Suprapubic skin (tissue), 4 donors: ENCODE data around the gene CDH4. TPM values are rescaled to one million over a fixed set of nuclear protein-coding genes. Genes with fewer than 3 reads are reported as not detected.
A peak's percentile ranks its signal among the peaks of the same experiment; 100 is the strongest.

Source experiments
- DNase-seq, 2 donors: peaks; one replicate each; pipeline ENCODE4 v3.0.0-alpha.2; 2019; ENCODE audit warnings: low spot score in 2 of 2
- H3K27ac ChIP-seq: fragments of 200-600 bp; sonication (generic); one replicate; pipeline ENCODE4 v1.5.1; 2019
- H3K27me3 ChIP-seq: fragments of 200-600 bp; sonication (generic); one replicate; pipeline ENCODE4 v1.5.1; 2019
- H3K36me3 ChIP-seq: fragments of 200-600 bp; sonication (generic); one replicate; pipeline ENCODE4 v1.5.1; 2019
- H3K4me1 ChIP-seq: fragments of 200-600 bp; sonication (generic); one replicate; pipeline ENCODE4 v1.5.1; 2019
- H3K4me3 ChIP-seq: fragments of 200-600 bp; sonication (generic); one replicate; pipeline ENCODE4 v1.5.1; 2019; ENCODE audit warnings: mild to moderate bottlenecking
- H3K9me3 ChIP-seq: fragments of 200-600 bp; sonication (generic); one replicate; pipeline ENCODE4 v1.5.1; 2019
- CTCF ChIP-seq, 2 donors: fragments of 200-600 bp in 1 of 2; fragments of 450-650 bp in 1 of 2; sonication (generic) in 1 of 2; IDR thresholded peaks; one replicate each; pipeline ENCODE4 v1.5.1; 2016 to 2019; ENCODE audit warnings: antibody characterized with exemption in 2 of 2, mild to moderate bottlenecking in 1 of 2, moderate library complexity in 1 of 2
- EP300 ChIP-seq: sonication (generic); formaldehyde crosslinking; IDR thresholded peaks from one replicate; pipeline ENCODE4 v1.6.1; 2017; ENCODE audit warnings: antibody characterized with exemption
- POLR2A ChIP-seq, 2 donors: fragments of 450-650 bp; IDR thresholded peaks; one replicate each; pipeline ENCODE4 v1.6.1; 2017; ENCODE audit warnings: antibody characterized with exemption in 2 of 2, mild to moderate bottlenecking in 2 of 2, moderate library complexity in 2 of 2
- POLR2AphosphoS5 ChIP-seq, 3 donors: sonication (generic); formaldehyde crosslinking; IDR thresholded peaks; one replicate each; pipeline ENCODE4 v1.6.1; 2017; ENCODE audit warnings: antibody characterized with exemption in 3 of 3
- WGBS: methylation state at CpG from one replicate; pipeline ENCODE4 v1.1.5; 2018; 5-methylcytosine and 5-hydroxymethylcytosine counted together
- total RNA-seq, 4 donors: library from RNA; depleted of rRNA; stranded (reverse); fragments of >200 nt; gene quantifications; one replicate each; pipeline ENCODE4 v1.1.0, GENCODE V29; 2016

CDH4 gene
- total RNA-seq, 4 donors from 2014 or later: 0.91 to 5.9 (median 2.6) TPM

GRCh38 chr20:61769286-61769832 is 517.3 kb downstream of the CDH4 start:
- Histone ChIP-seq H3K9me3 (no peaks in the 10 kb centered on the region), H3K36me3 (no peaks in the 10 kb centered on the region), H3K27me3 (peaks cover 29% of the 10 kb centered on the region), H3K4me3 (no peak overlapping the region), H3K27ac (no peak overlapping the region), H3K4me1 (peaks cover 3% of the 10 kb centered on the region)
- peak; percentile 24 to 40 for DNase-seq
- WGBS: 83% methylated on average over 10 of the region's 11 CpGs
- TF ChIP-seq POLR2AphosphoS5 (IDR thresholded peaks at IDR 0.05) (no peak), EP300 (no peak), CTCF (IDR thresholded peaks at IDR 0.05) (no peak), POLR2A (IDR thresholded peaks at IDR 0.05) (no peak)

- DNase-seq: peak; percentile 40 to 72
- no peak for TF ChIP-seq POLR2A (IDR thresholded peaks at IDR 0.05)
- no peak for TF ChIP-seq POLR2AphosphoS5 (IDR thresholded peaks at IDR 0.05)
- no peak for TF ChIP-seq EP300
- TF ChIP-seq CTCF (IDR thresholded peaks at IDR 0.05): no peak
- H3K9me3 ChIP-seq: no peaks in the 10 kb centered on the region
- 93% methylated on average over 15 of the region's 16 CpGs for WGBS
- H3K36me3 ChIP-seq: no peaks in the 10 kb centered on the region
- H3K27ac ChIP-seq: no peak overlapping the region
- H3K4me3 ChIP-seq: no peak overlapping the region
- H3K27me3 ChIP-seq: peaks cover 22% of the 10 kb centered on the region
- peaks cover 3% of the 10 kb centered on the region for H3K4me1 ChIP-seq
Measured at GRCh38 chr20:61770113-61770585, 518.1 kb downstream of the CDH4 start.

GRCh38 chr20:61771805-61772350 is 519.8 kb downstream of the CDH4 start:
- H3K27me3 ChIP-seq: peaks cover 16% of the 10 kb centered on the region
- WGBS: 85% methylated on average over 8 of the region's 8 CpGs
- peak; percentile 32 to 58 for DNase-seq
- H3K4me3 ChIP-seq: no peak overlapping the region
- peaks cover 3% of the 10 kb centered on the region for H3K4me1 ChIP-seq
- TF ChIP-seq POLR2A (IDR thresholded peaks at IDR 0.05): no peak
- TF ChIP-seq CTCF (IDR thresholded peaks at IDR 0.05): no peak
- no peak for TF ChIP-seq EP300
- TF ChIP-seq POLR2AphosphoS5 (IDR thresholded peaks at IDR 0.05): no peak
- H3K36me3 ChIP-seq: no peaks in the 10 kb centered on the region
- no peak overlapping the region for H3K27ac ChIP-seq
- no peaks in the 10 kb centered on the region for H3K9me3 ChIP-seq

GRCh38 chr20:61772828-61773631 is 521.0 kb downstream of the CDH4 start:
- peak; percentile 28 to 34 for DNase-seq
- H3K4me1 ChIP-seq: peaks cover 3% of the 10 kb centered on the region
- peaks cover 6% of the 10 kb centered on the region for H3K27me3 ChIP-seq
- H3K9me3 ChIP-seq: no peaks in the 10 kb centered on the region
- 84% methylated on average over 53 of the region's 53 CpGs for WGBS
- no peaks in the 10 kb centered on the region for H3K36me3 ChIP-seq
- H3K4me3 ChIP-seq: no peak overlapping the region
- TF ChIP-seq CTCF (IDR thresholded peaks at IDR 0.05): no peak
- no peak overlapping the region for H3K27ac ChIP-seq

- WGBS: 71% methylated on average over 13 of the region's 14 CpGs
- H3K9me3 ChIP-seq: no peaks in the 10 kb centered on the region
- H3K27me3 ChIP-seq: peaks cover 7% of the 10 kb centered on the region
- peaks cover 3% of the 10 kb centered on the region for H3K4me1 ChIP-seq
- H3K27ac ChIP-seq: no peak overlapping the region
- TF ChIP-seq POLR2AphosphoS5 (IDR thresholded peaks at IDR 0.05) (no peak), POLR2A (IDR thresholded peaks at IDR 0.05) (no peak), CTCF (IDR thresholded peaks at IDR 0.05) (no peak), EP300 (no peak)
- peak in 1 of 2 donors; percentile 28 for DNase-seq
- H3K4me3 ChIP-seq: no peak overlapping the region
- no peaks in the 10 kb centered on the region for H3K36me3 ChIP-seq
Measured at GRCh38 chr20:61773926-61774587, 522.0 kb downstream of the CDH4 start.
